ENCODE measurements around the gene OSBPL8.

Gene OSBPL8, protein sequence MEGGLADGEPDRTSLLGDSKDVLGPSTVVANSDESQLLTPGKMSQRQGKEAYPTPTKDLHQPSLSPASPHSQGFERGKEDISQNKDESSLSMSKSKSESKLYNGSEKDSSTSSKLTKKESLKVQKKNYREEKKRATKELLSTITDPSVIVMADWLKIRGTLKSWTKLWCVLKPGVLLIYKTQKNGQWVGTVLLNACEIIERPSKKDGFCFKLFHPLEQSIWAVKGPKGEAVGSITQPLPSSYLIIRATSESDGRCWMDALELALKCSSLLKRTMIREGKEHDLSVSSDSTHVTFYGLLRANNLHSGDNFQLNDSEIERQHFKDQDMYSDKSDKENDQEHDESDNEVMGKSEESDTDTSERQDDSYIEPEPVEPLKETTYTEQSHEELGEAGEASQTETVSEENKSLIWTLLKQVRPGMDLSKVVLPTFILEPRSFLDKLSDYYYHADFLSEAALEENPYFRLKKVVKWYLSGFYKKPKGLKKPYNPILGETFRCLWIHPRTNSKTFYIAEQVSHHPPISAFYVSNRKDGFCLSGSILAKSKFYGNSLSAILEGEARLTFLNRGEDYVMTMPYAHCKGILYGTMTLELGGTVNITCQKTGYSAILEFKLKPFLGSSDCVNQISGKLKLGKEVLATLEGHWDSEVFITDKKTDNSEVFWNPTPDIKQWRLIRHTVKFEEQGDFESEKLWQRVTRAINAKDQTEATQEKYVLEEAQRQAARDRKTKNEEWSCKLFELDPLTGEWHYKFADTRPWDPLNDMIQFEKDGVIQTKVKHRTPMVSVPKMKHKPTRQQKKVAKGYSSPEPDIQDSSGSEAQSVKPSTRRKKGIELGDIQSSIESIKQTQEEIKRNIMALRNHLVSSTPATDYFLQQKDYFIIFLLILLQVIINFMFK

GRCh38 chr12:76559400-76560085 is at the start of gene OSBPL8:
Gene OSBPL8 (minus strand): TSS chr12:76559771. CDS start chr12:76487551, 72,220 bp downstream.
- H3K9me3 ChIP-seq (ENCODE audit: low read length): no peaks in the 10 kb centered on the region
- peak within 1 kb of the TSS; percentile 82 for H3K4me3 ChIP-seq (ENCODE audit: low read length)
- peak within 1 kb of the TSS; percentile 92 for H2AFZ ChIP-seq (ENCODE audit: low read depth, low read length)
- no peaks in the 10 kb centered on the region for H3K27me3 ChIP-seq (ENCODE audit: insufficient read depth, low read length)
- H3K36me3 ChIP-seq (ENCODE audit: insufficient read depth, low read length): peaks cover 4% of the 10 kb centered on the region
- peaks cover 14% of the 10 kb centered on the region for H3K4me1 ChIP-seq (ENCODE audit: insufficient read depth, low read length)

GRCh38 chr12:76608070-76608469 is 48.5 kb upstream of the OSBPL8 start:
- H3K4me1 ChIP-seq (ENCODE audit: insufficient read depth, low read length): peaks cover 5% of the 10 kb centered on the region
- no peaks in the 10 kb centered on the region for H3K36me3 ChIP-seq (ENCODE audit: insufficient read depth, low read length)
- H2AFZ ChIP-seq (ENCODE audit: low read depth, low read length): no peak overlapping the region
- no peaks in the 10 kb centered on the region for H3K9me3 ChIP-seq (ENCODE audit: low read length)
- H3K4me3 ChIP-seq (ENCODE audit: low read length): no peak overlapping the region
- H3K27me3 ChIP-seq (ENCODE audit: insufficient read depth, low read length): no peaks in the 10 kb centered on the region

GRCh38 chr12:76595056-76595455 is 35.5 kb upstream of the OSBPL8 start:
- Histone ChIP-seq H2AFZ (ENCODE audit: low read depth, low read length) (no peak overlapping the region), H3K36me3 (ENCODE audit: insufficient read depth, low read length) (no peaks in the 10 kb centered on the region), H3K4me1 (ENCODE audit: insufficient read depth, low read length) (no peaks in the 10 kb centered on the region), H3K9me3 (ENCODE audit: low read length) (peaks cover 2% of the 10 kb centered on the region), H3K27me3 (ENCODE audit: insufficient read depth, low read length) (no peaks in the 10 kb centered on the region), H3K4me3 (ENCODE audit: low read length) (no peak overlapping the region)

- no peak overlapping the region for H2AFZ ChIP-seq (ENCODE audit: low read depth, low read length)
- no peaks in the 10 kb centered on the region for H3K36me3 ChIP-seq (ENCODE audit: insufficient read depth, low read length)
- H3K4me1 ChIP-seq (ENCODE audit: insufficient read depth, low read length): no peaks in the 10 kb centered on the region
- H3K27me3 ChIP-seq (ENCODE audit: insufficient read depth, low read length): no peaks in the 10 kb centered on the region
- H3K4me3 ChIP-seq (ENCODE audit: low read length): no peak overlapping the region
- H3K9me3 ChIP-seq (ENCODE audit: low read length): no peaks in the 10 kb centered on the region
Observed at GRCh38 chr12:76591476-76591875, 31.9 kb upstream of the OSBPL8 start.

DNA sequence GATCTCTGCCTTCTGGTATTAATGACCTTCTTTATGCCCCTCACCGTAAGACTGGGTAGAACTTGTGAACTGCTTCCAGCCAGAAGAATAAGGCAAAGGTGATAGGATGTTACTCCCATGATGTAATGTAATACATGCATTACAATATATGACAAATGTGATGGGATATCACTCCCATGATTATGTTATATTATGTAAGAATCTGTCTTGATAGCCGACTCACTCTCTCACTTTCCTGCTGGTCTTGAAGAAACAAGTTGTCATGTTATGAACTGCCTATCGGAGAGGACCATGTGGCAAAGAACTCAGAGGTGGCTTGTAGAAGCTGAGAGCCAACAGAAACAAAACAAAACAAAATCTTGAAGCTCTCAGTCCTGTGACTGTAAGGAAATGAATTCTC is 30.6 kb upstream of the OSBPL8 start:
- Histone ChIP-seq H2AFZ (ENCODE audit: low read depth, low read length) (no peak overlapping the region), H3K27me3 (ENCODE audit: insufficient read depth, low read length) (no peaks in the 10 kb centered on the region), H3K4me3 (ENCODE audit: low read length) (no peak overlapping the region), H3K9me3 (ENCODE audit: low read length) (no peaks in the 10 kb centered on the region), H3K36me3 (ENCODE audit: insufficient read depth, low read length) (no peaks in the 10 kb centered on the region), H3K4me1 (ENCODE audit: insufficient read depth, low read length) (no peaks in the 10 kb centered on the region)

- Histone ChIP-seq H3K9me3 (ENCODE audit: low read length) (no peaks in the 10 kb centered on the region), H2AFZ (ENCODE audit: low read depth, low read length) (no peak overlapping the region), H3K27me3 (ENCODE audit: insufficient read depth, low read length) (no peaks in the 10 kb centered on the region), H3K4me1 (ENCODE audit: insufficient read depth, low read length) (no peaks in the 10 kb centered on the region), H3K4me3 (ENCODE audit: low read length) (no peak overlapping the region), H3K36me3 (ENCODE audit: insufficient read depth, low read length) (no peaks in the 10 kb centered on the region)
Observed at GRCh38 chr12:76588881-76589565, 29.5 kb upstream of the OSBPL8 start.

- Histone ChIP-seq H3K4me1 (ENCODE audit: insufficient read depth, low read length) (no peaks in the 10 kb centered on the region), H3K36me3 (ENCODE audit: insufficient read depth, low read length) (no peaks in the 10 kb centered on the region), H3K4me3 (ENCODE audit: low read length) (no peak overlapping the region), H3K9me3 (ENCODE audit: low read length) (no peaks in the 10 kb centered on the region), H3K27me3 (ENCODE audit: insufficient read depth, low read length) (no peaks in the 10 kb centered on the region), H2AFZ (ENCODE audit: low read depth, low read length) (no peak overlapping the region)
Observed at GRCh38 chr12:76587428-76588178, 28.0 kb upstream of the OSBPL8 start.

DNA sequence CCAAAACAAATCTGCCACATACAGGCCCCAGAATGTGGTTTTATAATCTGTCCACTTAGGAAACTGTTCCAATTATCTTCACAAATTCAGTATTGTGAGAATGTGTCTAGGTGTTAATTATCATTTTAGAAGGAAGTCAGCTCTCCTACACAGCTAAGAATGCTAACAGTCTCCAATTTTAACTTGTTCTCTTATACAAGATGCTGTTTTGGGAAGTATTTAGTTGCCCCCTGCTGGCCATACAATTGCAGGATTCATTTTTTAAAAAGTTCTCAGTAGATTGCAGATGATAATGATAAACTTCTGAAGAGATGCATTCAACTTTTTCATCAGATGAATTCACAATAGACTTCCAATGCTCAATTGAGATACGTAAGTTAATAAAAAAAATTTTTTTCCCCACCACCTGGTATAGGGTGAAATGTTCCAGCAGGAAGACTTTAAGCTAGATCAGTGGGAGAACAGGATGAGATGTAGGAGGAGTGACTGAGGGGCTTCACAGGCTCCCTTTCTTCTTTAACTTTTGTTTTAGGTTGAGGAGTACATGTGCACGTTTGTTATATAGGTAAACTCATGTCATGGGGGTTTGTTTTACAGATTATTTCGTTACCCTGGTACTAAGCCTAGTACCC is 27.3 kb upstream of the OSBPL8 start:
- H3K27me3 ChIP-seq (ENCODE audit: insufficient read depth, low read length): no peaks in the 10 kb centered on the region
- no peak overlapping the region for H2AFZ ChIP-seq (ENCODE audit: low read depth, low read length)
- no peaks in the 10 kb centered on the region for H3K4me1 ChIP-seq (ENCODE audit: insufficient read depth, low read length)
- H3K36me3 ChIP-seq (ENCODE audit: insufficient read depth, low read length): no peaks in the 10 kb centered on the region
- no peak overlapping the region for H3K4me3 ChIP-seq (ENCODE audit: low read length)
- H3K9me3 ChIP-seq (ENCODE audit: low read length): no peaks in the 10 kb centered on the region

DNA sequence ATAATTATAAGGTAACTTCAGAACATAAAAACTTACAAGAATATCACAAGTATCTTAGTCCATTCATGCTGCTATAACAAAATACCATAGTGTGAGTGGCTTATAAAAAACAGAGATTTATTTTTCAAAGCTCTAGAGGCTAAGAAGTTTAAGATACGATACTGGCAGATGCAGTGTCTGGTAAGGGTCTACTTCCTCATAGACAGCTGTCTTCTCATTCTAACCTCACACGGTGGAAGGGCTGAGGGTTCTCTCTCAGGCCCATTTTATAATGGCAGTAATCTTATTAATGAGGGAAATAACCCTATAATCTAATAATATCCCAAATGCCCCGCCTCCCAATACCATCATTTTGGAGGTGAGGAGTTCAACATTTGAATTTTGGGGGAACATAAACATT is 23.7 kb upstream of the OSBPL8 start:
- H2AFZ ChIP-seq (ENCODE audit: low read depth, low read length): no peak overlapping the region
- no peaks in the 10 kb centered on the region for H3K4me1 ChIP-seq (ENCODE audit: insufficient read depth, low read length)
- no peaks in the 10 kb centered on the region for H3K36me3 ChIP-seq (ENCODE audit: insufficient read depth, low read length)
- H3K27me3 ChIP-seq (ENCODE audit: insufficient read depth, low read length): no peaks in the 10 kb centered on the region
- no peak overlapping the region for H3K4me3 ChIP-seq (ENCODE audit: low read length)
- H3K9me3 ChIP-seq (ENCODE audit: low read length): no peaks in the 10 kb centered on the region

DNA sequence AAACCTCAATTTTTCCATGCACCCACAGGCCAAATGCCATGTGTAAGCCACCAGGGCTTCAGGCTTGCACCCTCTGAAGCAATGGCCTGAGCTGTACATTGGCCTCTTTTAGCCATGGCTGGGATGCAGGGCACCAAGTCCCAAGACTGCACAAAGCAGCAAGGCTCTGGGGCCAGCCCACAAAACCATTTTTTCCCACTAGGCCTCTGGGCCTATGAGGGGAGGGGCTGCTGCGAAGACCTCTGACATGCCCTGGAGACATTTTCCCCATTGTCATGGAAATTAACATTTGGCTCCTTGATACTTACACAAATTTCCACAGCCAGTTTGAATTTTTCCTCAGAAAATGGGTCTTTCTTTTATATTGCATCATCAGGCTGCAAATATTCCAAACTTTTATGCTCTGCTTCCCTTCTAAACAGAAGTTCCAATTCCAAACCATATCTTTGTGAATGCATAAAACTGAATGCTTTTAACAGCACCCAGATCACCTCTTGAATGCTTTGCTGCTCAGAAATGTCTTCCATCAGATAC is 14.3 kb upstream of the OSBPL8 start:
- Histone ChIP-seq H2AFZ (ENCODE audit: low read depth, low read length) (no peak overlapping the region), H3K9me3 (ENCODE audit: low read length) (peaks cover 4% of the 10 kb centered on the region), H3K4me1 (ENCODE audit: insufficient read depth, low read length) (no peaks in the 10 kb centered on the region), H3K36me3 (ENCODE audit: insufficient read depth, low read length) (no peaks in the 10 kb centered on the region), H3K27me3 (ENCODE audit: insufficient read depth, low read length) (no peaks in the 10 kb centered on the region), H3K4me3 (ENCODE audit: low read length) (no peak overlapping the region)

- H3K36me3 ChIP-seq (ENCODE audit: insufficient read depth, low read length): no peaks in the 10 kb centered on the region
- no peaks in the 10 kb centered on the region for H3K27me3 ChIP-seq (ENCODE audit: insufficient read depth, low read length)
- H3K4me1 ChIP-seq (ENCODE audit: insufficient read depth, low read length): peaks cover 4% of the 10 kb centered on the region
- no peak overlapping the region for H2AFZ ChIP-seq (ENCODE audit: low read depth, low read length)
- H3K4me3 ChIP-seq (ENCODE audit: low read length): no peak overlapping the region
- H3K9me3 ChIP-seq (ENCODE audit: low read length): peaks cover 4% of the 10 kb centered on the region
Observed at GRCh38 chr12:76571256-76571655, 11.7 kb upstream of the OSBPL8 start.
